IMR-90 (cell line): ENCODE measurements around the gene MYF6. TPM values are rescaled to one million over a fixed set of nuclear protein-coding genes. Genes with fewer than 3 reads are reported as not detected.

Source experiments
- ATAC-seq: fragments of 200-7000 bp; cut with Tn5 transposase; 2 replicates; pipeline ENCODE4 v1.9.1; 2020; ENCODE audit warnings: low read depth, mild to moderate bottlenecking, moderate library complexity
- BruUV-seq: library from RNA; stranded (reverse); fragments of 400-500 nt; replicated peaks from 2 replicates; lab custom pipeline; 2021; lab: Mats Ljungman, UMichigan
- CTCF ChIA-PET: fragments of 300-600 bp; formaldehyde crosslinking; extraction: SDS; loops from one replicate; lab custom pipeline; 2021; ENCODE audit warnings: antibody characterized with exemption; lab: Yijun Ruan, JAX
- POLR2A ChIA-PET: fragments of 300-600 bp; sonication (Branson Sonifier 250); formaldehyde crosslinking; loops from one replicate; lab custom pipeline; 2022; ENCODE audit warnings: antibody characterized with exemption; ENCODE audit not compliant: unreplicated experiment; lab: Charles Lee
- DNase-seq: peaks from one replicate; pipeline ENCODE4 v3.0.0; 2013
- H2AFZ ChIP-seq: replicated peaks from 2 replicates; pipeline ENCODE3; 2013; ENCODE audit warnings: low read length, mild to moderate bottlenecking; ENCODE audit not compliant: poor library complexity
- H2AK5ac ChIP-seq: 2 replicates; pipeline ENCODE4 v1.6.1; 2013; ENCODE audit warnings: low read depth, low read length, inconsistent platforms
- H2AK9ac ChIP-seq: replicated peaks from 2 replicates; pipeline ENCODE3; 2013; ENCODE audit warnings: mild to moderate bottlenecking, low read depth, low read length, moderate library complexity; ENCODE audit not compliant: poor library complexity
- H2BK120ac ChIP-seq: 2 replicates; pipeline ENCODE4 v1.6.1; 2013; ENCODE audit warnings: low read depth, low read length, inconsistent platforms
- H2BK15ac ChIP-seq: 3 replicates; pipeline ENCODE4 v1.6.1; 2013; ENCODE audit warnings: low read depth, low read length, inconsistent platforms
- H2BK20ac ChIP-seq: 2 replicates; pipeline ENCODE4 v1.6.1; 2013; ENCODE audit warnings: low read depth, mild to moderate bottlenecking, inconsistent platforms, low read length, moderate library complexity
- H2BK5ac ChIP-seq: 2 replicates; pipeline ENCODE4 v1.6.1; 2013; ENCODE audit warnings: mild to moderate bottlenecking, low read depth, low read length, inconsistent platforms; ENCODE audit not compliant: poor library complexity, severe bottlenecking
- H3K14ac ChIP-seq: replicated peaks from 2 replicates; pipeline ENCODE4 v1.6.1; 2013; ENCODE audit warnings: low read depth, low read length, inconsistent platforms
- H3K18ac ChIP-seq: 2 replicates; pipeline ENCODE4 v1.6.1; 2013; ENCODE audit warnings: low read depth, low read length, control low read depth
- H3K23ac ChIP-seq: 2 replicates; pipeline ENCODE4 v1.6.1; 2013; ENCODE audit warnings: low read depth, low read length, inconsistent platforms
- H3K27ac ChIP-seq: 2 replicates; pipeline ENCODE4 v1.5.1; 2013; ENCODE audit warnings: mild to moderate bottlenecking, control low read depth, low read length; ENCODE audit not compliant: insufficient read depth
- H3K27me3 ChIP-seq: 2 replicates; pipeline ENCODE4 v1.6.1; 2013; ENCODE audit warnings: low read length; ENCODE audit not compliant: control insufficient read depth, insufficient read depth
- H3K36me3 ChIP-seq: 2 replicates; pipeline ENCODE4 v1.6.1; 2013; ENCODE audit warnings: low read length, mixed read lengths; ENCODE audit not compliant: control insufficient read depth, insufficient read depth
- H3K4ac ChIP-seq: 2 replicates; pipeline ENCODE4 v1.6.1; 2013; ENCODE audit warnings: low read depth, low read length, inconsistent platforms
- H3K4me1 ChIP-seq: 2 replicates; pipeline ENCODE4 v1.6.1; 2013; ENCODE audit warnings: low read length, mixed read lengths; ENCODE audit not compliant: control insufficient read depth, insufficient read depth
- H3K4me2 ChIP-seq: 2 replicates; pipeline ENCODE4 v1.6.1; 2013; ENCODE audit warnings: low read depth, mild to moderate bottlenecking, control low read depth, low read length, moderate library complexity
- H3K4me3 ChIP-seq: 2 replicates; pipeline ENCODE4 v1.5.1; 2013; ENCODE audit warnings: low read depth, mild to moderate bottlenecking, control low read depth, low read length, moderate library complexity; ENCODE audit not compliant: insufficient read depth
- H3K56ac ChIP-seq: 2 replicates; pipeline ENCODE4 v1.6.1; 2013; ENCODE audit warnings: low read length, inconsistent platforms; ENCODE audit not compliant: insufficient read depth; ENCODE audit errors: extremely low read depth
- H3K79me1 ChIP-seq, 2 experiments: 2 replicates each; pipeline ENCODE4 v1.6.1; 2013; ENCODE audit warnings: low read length in 2 of 2, inconsistent platforms in 1 of 2, low read depth in 1 of 2
- H3K9ac ChIP-seq: 2 replicates; pipeline ENCODE4 v1.6.1; 2013; ENCODE audit warnings: low read depth, low read length, control low read depth
- H3K9me1 ChIP-seq: 2 replicates; pipeline ENCODE4 v1.6.1; 2013; ENCODE audit warnings: low read length, inconsistent platforms; ENCODE audit not compliant: insufficient read depth
- H3K9me3 ChIP-seq: 2 replicates; pipeline ENCODE4 v1.6.1; 2013; ENCODE audit warnings: low read length; ENCODE audit not compliant: control insufficient read depth, insufficient read depth
- H4K20me1 ChIP-seq: 2 replicates; pipeline ENCODE4 v1.6.1; 2013; ENCODE audit warnings: low read length, inconsistent platforms; ENCODE audit not compliant: insufficient read depth
- H4K5ac ChIP-seq: 2 replicates; pipeline ENCODE4 v1.6.1; 2013; ENCODE audit warnings: mild to moderate bottlenecking, low read depth, low read length, control low read depth
- H4K8ac ChIP-seq, 2 experiments: 2 replicates each; pipeline ENCODE4 v1.6.1; 2013; ENCODE audit warnings: low read depth in 2 of 2, low read length in 2 of 2, control low read depth in 1 of 2, inconsistent platforms in 1 of 2
- H4K91ac ChIP-seq: 2 replicates; pipeline ENCODE4 v1.6.1; 2013; ENCODE audit warnings: low read depth, low read length, inconsistent platforms; ENCODE audit not compliant: insufficient read depth
- FOS ChIP-seq: fragments of 150-350 bp; IDR thresholded peaks from 2 replicates; pipeline ENCODE4 v1.6.1; 2016; ENCODE audit warnings: low read depth, low read length
- WGBS, 2 experiments: methylation state at CpG; one replicate each; pipeline versions ENCODE4 v1.1.5 to v1.1.7; 2013; ENCODE audit warnings: missing lambda C conversion rate in 2 of 2; ENCODE audit not compliant: insufficient read length in 1 of 2; ENCODE audit errors: extremely low coverage in 2 of 2; 5-methylcytosine and 5-hydroxymethylcytosine counted together
- dilution Hi-C: fragments of 300-500 bp; cut with HindIII; formaldehyde crosslinking; loops from one replicate; pipeline ENCODE4 v1.14.3; 2018; ENCODE audit warnings: low sequenced_read_pairs; ENCODE audit not compliant: unreplicated experiment
- in situ Hi-C: fragments of 300-500 bp; cut with MboI; formaldehyde crosslinking; loops from 3 replicates; pipeline ENCODE4 v1.14.3; 2019; ENCODE audit warnings: low sequenced_read_pairs, inconsistent platforms, mixed read lengths
- intact Hi-C: fragments of 100-400 bp; cut with micrococcal nuclease; formaldehyde crosslinking; loops from 2 replicates; pipeline ENCODE4 v1.10.0; 2022
- polyA plus RNA-seq, 3 experiments: library from polyadenylated mRNA; depleted of rRNA; stranded (reverse); fragments of >200 nt; gene quantifications; 2 replicates each; pipeline ENCODE4 v1.2.3, GENCODE V29; 2012; ENCODE audit warnings: low replicate concordance in 1 of 3
- total RNA-seq: library from RNA; depleted of rRNA; stranded (reverse); fragments of >200 nt; gene quantifications from 2 replicates; pipeline ENCODE4 v1.2.3, GENCODE V29; 2012
- TF ChIP-seq, protein P1 (sequence below): conservative IDR thresholded peaks from 2 replicates; pipeline ENCODE4 v1.5.1; 2012; ENCODE audit warnings: mild to moderate bottlenecking, low read depth, low read length, improper control_type of control experiment

MYF6 gene
- total and polyA plus RNA-seq, 2 of the 4 experiments (the other 2 are of a cell fraction): not detected

DNA sequence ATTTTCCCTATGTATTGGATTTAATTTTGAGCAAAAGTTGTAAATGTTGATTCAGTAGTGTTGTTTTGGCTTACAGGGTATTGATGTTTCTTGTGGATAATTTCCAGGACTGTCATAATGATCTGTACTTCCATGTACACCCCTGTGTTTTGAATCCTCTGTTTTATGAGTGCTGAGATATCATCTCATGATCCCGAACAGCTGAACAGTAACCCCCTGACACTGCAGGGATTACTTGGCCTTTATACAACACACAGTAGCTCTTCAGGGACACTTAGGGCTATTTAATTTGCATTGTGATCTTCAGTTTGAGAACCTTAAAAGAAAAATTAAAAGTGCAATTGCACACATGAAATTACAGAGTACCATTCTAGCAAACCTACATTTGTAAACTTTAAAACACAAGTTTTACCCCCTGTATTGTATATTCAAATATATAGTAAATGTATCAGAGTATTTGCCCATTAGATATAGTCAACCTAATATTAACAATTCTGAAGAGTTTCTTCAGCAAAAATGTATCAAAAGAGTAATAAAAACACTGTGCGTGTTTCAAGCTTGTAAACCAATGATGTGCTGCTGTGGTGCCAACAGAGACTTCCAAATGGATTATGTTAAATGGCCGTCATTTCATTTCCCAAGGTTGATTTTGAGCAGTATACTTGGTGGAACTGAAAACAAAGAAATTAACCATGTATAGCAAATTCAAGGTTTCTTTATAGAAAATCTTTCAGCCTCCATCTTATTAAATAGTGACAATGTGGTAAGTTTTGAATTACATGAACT is 27.9 kb upstream of the MYF6 start:
- Histone ChIP-seq H3K4me3 (no peak overlapping the region), H3K4ac (no peak overlapping the region), H4K5ac (no peak overlapping the region), H3K9me1 (no peaks in the 10 kb centered on the region), H3K9ac (no peak overlapping the region), H3K23ac (no peak overlapping the region), H2BK20ac (no peak overlapping the region), H2AK5ac (no peak overlapping the region), H4K91ac (no peak overlapping the region), H2AK9ac (no peak overlapping the region), H2BK5ac (no peak overlapping the region), H4K20me1 (no peaks in the 10 kb centered on the region), H4K8ac (no peak overlapping the region), H2AFZ (no peak overlapping the region), H3K14ac (no peak overlapping the region), H3K4me1 (no peaks in the 10 kb centered on the region), H3K27me3 (no peaks in the 10 kb centered on the region), H3K36me3 (no peaks in the 10 kb centered on the region), H2BK120ac (no peak overlapping the region), H3K27ac (no peak overlapping the region), H3K18ac (no peak overlapping the region), H3K56ac (no peak overlapping the region), H2BK15ac (no peak overlapping the region), H3K79me1 (no peaks in the 10 kb centered on the region), H3K4me2 (no peak overlapping the region), H3K9me3 (no peaks in the 10 kb centered on the region)
- ATAC-seq (no peak), DNase-seq (no peak)
- dilution Hi-C loops (no loop called here), in situ Hi-C loops (no loop called here), intact Hi-C loops (no loop called here)
- ChIA-PET CTCF (no interaction called here), POLR2A (no interaction called here)
- TF ChIP-seq, protein P1, sequence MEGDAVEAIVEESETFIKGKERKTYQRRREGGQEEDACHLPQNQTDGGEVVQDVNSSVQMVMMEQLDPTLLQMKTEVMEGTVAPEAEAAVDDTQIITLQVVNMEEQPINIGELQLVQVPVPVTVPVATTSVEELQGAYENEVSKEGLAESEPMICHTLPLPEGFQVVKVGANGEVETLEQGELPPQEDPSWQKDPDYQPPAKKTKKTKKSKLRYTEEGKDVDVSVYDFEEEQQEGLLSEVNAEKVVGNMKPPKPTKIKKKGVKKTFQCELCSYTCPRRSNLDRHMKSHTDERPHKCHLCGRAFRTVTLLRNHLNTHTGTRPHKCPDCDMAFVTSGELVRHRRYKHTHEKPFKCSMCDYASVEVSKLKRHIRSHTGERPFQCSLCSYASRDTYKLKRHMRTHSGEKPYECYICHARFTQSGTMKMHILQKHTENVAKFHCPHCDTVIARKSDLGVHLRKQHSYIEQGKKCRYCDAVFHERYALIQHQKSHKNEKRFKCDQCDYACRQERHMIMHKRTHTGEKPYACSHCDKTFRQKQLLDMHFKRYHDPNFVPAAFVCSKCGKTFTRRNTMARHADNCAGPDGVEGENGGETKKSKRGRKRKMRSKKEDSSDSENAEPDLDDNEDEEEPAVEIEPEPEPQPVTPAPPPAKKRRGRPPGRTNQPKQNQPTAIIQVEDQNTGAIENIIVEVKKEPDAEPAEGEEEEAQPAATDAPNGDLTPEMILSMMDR: no peak
- TF ChIP-seq FOS: no peak
- no TSS peak for BruUV-seq
- WGBS, 2 experiments: no CpG with 5 or more reads among the region's 3 CpGs
